Adrenal gland (tissue), 12 donors: ENCODE data around the gene TM4SF4. TPM values are rescaled to one million over a fixed set of nuclear protein-coding genes. Genes with fewer than 3 reads are reported as not detected.

Experiments
- DNase-seq, 7 donors: peaks; one replicate each; pipeline ENCODE4 v3.0.0-alpha.2; 2019 to 2020
- H3K27ac ChIP-seq, 5 donors: fragments of 200-600 bp; sonication (generic) in 4 of 5; 1 replicate in 3 of 5; 2 replicates in 2 of 5; pipeline versions ENCODE4 v1.5.1 to v1.8.0; 2016 to 2020; ENCODE audit warnings: mild to moderate bottlenecking in 1 of 5
- H3K27me3 ChIP-seq: fragments of 200-600 bp; 2 replicates; pipeline ENCODE4 v1.8.0; 2021
- H3K36me3 ChIP-seq, 2 donors: fragments of 200-600 bp; replicated peaks in 1 of 2; 1 replicate in 1 of 2; 2 replicates in 1 of 2; pipeline versions ENCODE4 v1.5.1 to v1.8.0; 2018 to 2022
- H3K4me1 ChIP-seq, 2 donors: fragments of 200-600 bp; replicated peaks in 1 of 2; 1 replicate in 1 of 2; 2 replicates in 1 of 2; pipeline versions ENCODE4 v1.5.1 to v1.8.0; 2018 to 2021
- H3K4me3 ChIP-seq, 4 donors: fragments of 200-600 bp; sonication (generic) in 3 of 4; one replicate each; pipeline ENCODE4 v1.5.1; 2016 to 2018
- H3K9me3 ChIP-seq, 3 donors: fragments of 200-600 bp; sonication (generic) in 1 of 3; replicated peaks in 1 of 3; 1 replicate in 2 of 3; 2 replicates in 1 of 3; pipeline versions ENCODE4 v1.5.1 to v1.8.0; 2016 to 2021
- CTCF ChIP-seq, 6 experiments: fragments of 450-650 bp in 4 of 6; fragments of 200-600 bp in 2 of 6; sonication (generic) in 1 of 6; IDR thresholded peaks; 1 replicate in 5 of 6; 2 replicates in 1 of 6; pipeline versions ENCODE4 v1.5.1 to v1.8.0; 2016 to 2021; ENCODE audit warnings: antibody characterized with exemption in 6 of 6, mild to moderate bottlenecking in 2 of 6, moderate library complexity in 1 of 6
- POLR2A ChIP-seq, 2 donors: fragments of 450-650 bp; IDR thresholded peaks; one replicate each; pipeline ENCODE4 v1.6.1; 2017; ENCODE audit warnings: antibody characterized with exemption in 2 of 2, mild to moderate bottlenecking in 2 of 2, moderate library complexity in 1 of 2
- WGBS, 4 donors: extraction: QIAGEN DNeasy Blood & Tissue Kit in 2 of 4; methylation state at CpG; one replicate each; pipeline versions ENCODE4 v1.1.5 to v1.1.7; 2013 to 2017; 5-methylcytosine and 5-hydroxymethylcytosine counted together
- intact Hi-C, 2 donors: fragments of 100-400 bp; cut with DNase I; formaldehyde crosslinking; loops; one replicate each; pipeline versions ENCODE4 v1.14.1 to v1.15.0; 2022 to 2023
- polyA plus RNA-seq, 3 donors: library from polyadenylated mRNA; stranded (reverse); fragments of 200-250 nt in 2 of 3; fragments of 350-450 nt in 1 of 3; fragmentation: Illumina TruSeq in 1 of 3; extraction: RNeasy Lipid Tissue Mini Kit (QIAGEN cat#74804) in 1 of 3; gene quantifications; one replicate each; pipeline ENCODE4 v1.2.3, GENCODE V29; 2013 to 2014
- small RNA-seq, 2 donors: library from RNA; depleted of rRNA; stranded (forward); fragments of <200 nt; gene quantifications; one replicate each; pipeline ENCODE3, GENCODE V24; 2016
- total RNA-seq, 9 donors: library from RNA; depleted of rRNA in 4 of 9; stranded (reverse); fragments of >200 nt in 4 of 9; fragments of 120-200 nt in 1 of 9; fragmentation: NEBNext Ultra II Directional in 1 of 9; extraction: Animal tissue kit (Norgen Biotek cat#: 25700) in 1 of 9; gene quantifications; one replicate each; pipeline versions ENCODE4 v1.1.0 to v1.2.4, GENCODE V29; 2013 to 2023
- donor health status: healthy with polysubstance abuse.
- donor health status: Bipolar disorder and iron deficiency.
- donor health status: DM: yes; HTN: yes; CAD: no.
- donor health status: DM: no; HTN: no; CAD: no.
- donor health status: DM: no; HTN: no; CAD: no.
- donor health status: DM: yes; HTN: yes; CAD: no.

Gene TM4SF4
- total and polyA plus RNA-seq, 12 donors: 0.08 to 2.2 (median 0.96) TPM; not detected in 3

DNA sequence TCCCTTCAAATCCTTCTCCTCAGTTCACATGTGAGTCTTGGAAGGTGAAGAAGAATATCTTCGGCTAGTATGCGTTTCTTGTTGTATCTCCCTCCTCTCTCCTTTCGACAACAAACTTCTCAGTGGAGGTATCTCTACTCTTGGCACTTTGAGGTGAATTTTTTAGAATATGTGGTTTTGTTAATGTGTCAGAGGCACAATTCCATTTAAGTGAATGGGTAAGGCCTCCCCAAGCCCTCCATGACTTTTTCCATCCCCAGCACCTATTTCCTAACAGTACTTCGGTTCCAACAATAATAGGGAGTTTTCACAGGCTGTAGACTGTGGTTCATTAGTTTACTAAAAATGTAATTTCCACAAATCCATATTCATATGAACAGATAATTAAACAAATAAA is 74.2 kb downstream of the TM4SF4 start:
- Histone ChIP-seq H3K4me1 (peaks cover 11 to 28% of the 10 kb centered on the region in 2 donors), H3K4me3 (no peak overlapping the region), H3K36me3 (no peaks in the 10 kb centered on the region), H3K27me3 (no peaks in the 10 kb centered on the region), H3K9me3 (no peaks in the 10 kb centered on the region), H3K27ac (peak overlapping the region; percentile 65 to 87 (median 79))
- no peak for DNase-seq
- TF ChIP-seq CTCF (IDR thresholded peaks at IDR 0.05): no peak
- no peak for TF ChIP-seq POLR2A (IDR thresholded peaks at IDR 0.05)
- WGBS, 4 donors: 88 to 92% (median 91%) methylated on average over 4 of the region's 4 CpGs
- intact Hi-C loops: no loop called here

- H3K4me3 ChIP-seq: no peak overlapping the region
- intact Hi-C loops: no loop called here
- TF ChIP-seq POLR2A (IDR thresholded peaks at IDR 0.05) (no peak), CTCF (IDR thresholded peaks at IDR 0.05) (no peak)
- no peak for DNase-seq
- no peak overlapping the region for H3K27ac ChIP-seq
- no peaks in the 10 kb centered on the region for H3K27me3 ChIP-seq
- no peaks in the 10 kb centered on the region for H3K9me3 ChIP-seq
- H3K4me1 ChIP-seq: peaks cover 27 to 54% of the 10 kb centered on the region in 2 donors
- no peaks in the 10 kb centered on the region for H3K36me3 ChIP-seq
Observed at GRCh38 chr3:149551500-149551899, 77.0 kb downstream of the TM4SF4 start.

DNA sequence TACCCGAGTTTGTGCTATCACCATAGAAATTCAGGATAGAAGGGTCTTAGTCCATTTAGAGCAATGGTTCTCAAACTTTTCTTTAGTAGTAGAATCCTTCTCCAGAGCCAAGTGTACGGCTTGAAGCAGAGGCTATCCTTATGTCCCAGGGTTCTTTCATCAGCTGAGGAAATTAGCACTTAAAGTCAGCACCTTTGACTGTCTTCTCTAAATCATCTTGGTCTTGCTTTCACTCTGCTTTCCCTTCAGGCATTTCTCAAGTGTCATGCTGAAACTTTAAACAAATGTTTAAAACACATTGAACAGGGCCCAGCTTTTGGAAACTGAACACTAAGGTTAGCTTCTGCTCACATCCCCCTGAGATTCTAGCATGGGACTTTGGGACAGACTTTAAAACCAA is 78.2 kb downstream of the TM4SF4 start:
- WGBS, 4 donors: 73 to 90% (median 83%) methylated on average over 2 of the region's 2 CpGs
- Histone ChIP-seq H3K4me3 (no peak overlapping the region), H3K9me3 (no peaks in the 10 kb centered on the region), H3K4me1 (peaks cover 20 to 42% of the 10 kb centered on the region in 2 donors), H3K36me3 (no peaks in the 10 kb centered on the region), H3K27me3 (no peaks in the 10 kb centered on the region), H3K27ac (peak overlapping the region in 1 of 5 donors; percentile 83)
- TF ChIP-seq POLR2A (IDR thresholded peaks at IDR 0.05): no peak
- TF ChIP-seq CTCF (IDR thresholded peaks at IDR 0.05): no peak
- no peak for DNase-seq
- intact Hi-C loops: no loop called here

Small RNA genes lying within 50 kb of the gene (small RNA-seq; reads per million reads assigned to genes)
- 0 reads per million in 2 donors for gene AC108751.2
- gene RNU6-1098P: 0 to 0.08 reads per million in 2 donors

Other genes starting within 250 kb of the TM4SF4 start
- gene TM4SF18, start 141.1 kb upstream of the TM4SF4 start, total RNA-seq: 10 to 100 TPM in 8 of 9 donors, 1 to 10 TPM in 1; 8.3 to 24.9 (median 14.6) TPM
- gene TM4SF18, start 141.1 kb upstream of the TM4SF4 start, polyA plus RNA-seq: 10 to 100 TPM in 1 of 3 donors, 1 to 10 TPM in 2; 2.4 to 14.7 (median 4.3) TPM
- gene TM4SF1, start 97.0 kb upstream of the TM4SF4 start, total RNA-seq: 100 to 1,000 TPM in 1 of 9 donors, 10 to 100 TPM in 8; 40.4 to 164 (median 60.5) TPM
- 10 to 100 TPM; 31.5 to 87.5 (median 83.5) TPM for gene TM4SF1, start 97.0 kb upstream of the TM4SF4 start, polyA plus RNA-seq
- gene WWTR1, start 183.3 kb downstream of the TM4SF4 start, total RNA-seq: 10 to 100 TPM; 26.7 to 56.2 (median 41.2) TPM
- 10 to 100 TPM; 11.9 to 33.0 (median 17.2) TPM for gene WWTR1, start 183.3 kb downstream of the TM4SF4 start, polyA plus RNA-seq